ENCODE measurements around the gene IP6K2. TPM values are rescaled to one million over a fixed set of nuclear protein-coding genes. Genes with fewer than 3 reads are reported as not detected.

The IP6K2 gene
- total and polyA plus RNA-seq, 2 of the 13 experiments (the other 11 are each of a cell fraction or from before 2014, with no cell fraction given), result 85.5 to 112 TPM

DNA sequence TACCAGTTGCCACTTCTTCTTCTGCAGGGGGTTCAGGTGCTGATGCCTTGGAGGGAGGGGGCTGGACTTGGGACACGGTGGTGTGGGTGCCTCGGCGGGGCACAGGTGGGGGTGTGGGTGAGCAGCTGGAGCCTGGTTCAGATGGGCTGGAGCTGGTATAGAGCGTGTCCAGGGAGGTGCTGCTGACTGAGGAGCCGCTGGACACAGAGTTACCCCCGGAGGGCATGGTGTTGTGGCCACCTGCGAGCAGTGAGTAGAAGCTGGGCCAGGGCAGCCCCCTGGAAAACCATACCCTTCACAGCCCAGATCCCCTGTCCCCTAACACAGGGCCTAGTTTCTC is 35.5 kb downstream of the IP6K2 start (continued):
- TF ChIP-seq EP300 (IDR thresholded peaks at IDR 0.05; ENCODE audit: low read depth in 2 of 2, low read length in 2 of 2), result no peak
- no peak for TF ChIP-seq EP300 (CRISPR knock-in tag; IDR thresholded peaks at IDR 0.05; ENCODE audit: borderline replicate concordance)
- TF ChIP-seq YY1 (IDR thresholded peaks at IDR 0.05; ENCODE audit: insufficient read depth, insufficient replicate concordance, low read depth, low read length), result no peak
- no peak for TF ChIP-seq ZNF550 (CRISPR knock-in tag; IDR thresholded peaks at IDR 0.05; ENCODE audit: borderline replicate concordance)
- TF ChIP-seq MED13 (CRISPR knock-in tag; IDR thresholded peaks at IDR 0.05), result no peak
- TF ChIP-seq, protein P1, sequence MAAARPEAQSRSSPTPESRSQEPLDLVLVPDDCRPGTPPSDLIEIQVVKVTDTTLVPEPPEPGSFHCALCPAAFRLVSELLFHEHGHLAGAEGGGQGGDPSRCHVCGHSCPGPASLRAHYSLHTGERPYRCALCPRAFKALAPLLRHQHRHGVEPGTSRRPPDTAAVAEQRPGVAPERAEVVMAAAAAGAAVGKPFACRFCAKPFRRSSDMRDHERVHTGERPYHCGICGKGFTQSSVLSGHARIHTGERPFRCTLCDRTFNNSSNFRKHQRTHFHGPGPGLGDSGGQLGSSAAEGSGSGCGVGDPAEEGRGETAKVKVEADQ (CRISPR knock-in tag; IDR thresholded peaks at IDR 0.05; ENCODE audit: borderline replicate concordance), result no peak

DNA sequence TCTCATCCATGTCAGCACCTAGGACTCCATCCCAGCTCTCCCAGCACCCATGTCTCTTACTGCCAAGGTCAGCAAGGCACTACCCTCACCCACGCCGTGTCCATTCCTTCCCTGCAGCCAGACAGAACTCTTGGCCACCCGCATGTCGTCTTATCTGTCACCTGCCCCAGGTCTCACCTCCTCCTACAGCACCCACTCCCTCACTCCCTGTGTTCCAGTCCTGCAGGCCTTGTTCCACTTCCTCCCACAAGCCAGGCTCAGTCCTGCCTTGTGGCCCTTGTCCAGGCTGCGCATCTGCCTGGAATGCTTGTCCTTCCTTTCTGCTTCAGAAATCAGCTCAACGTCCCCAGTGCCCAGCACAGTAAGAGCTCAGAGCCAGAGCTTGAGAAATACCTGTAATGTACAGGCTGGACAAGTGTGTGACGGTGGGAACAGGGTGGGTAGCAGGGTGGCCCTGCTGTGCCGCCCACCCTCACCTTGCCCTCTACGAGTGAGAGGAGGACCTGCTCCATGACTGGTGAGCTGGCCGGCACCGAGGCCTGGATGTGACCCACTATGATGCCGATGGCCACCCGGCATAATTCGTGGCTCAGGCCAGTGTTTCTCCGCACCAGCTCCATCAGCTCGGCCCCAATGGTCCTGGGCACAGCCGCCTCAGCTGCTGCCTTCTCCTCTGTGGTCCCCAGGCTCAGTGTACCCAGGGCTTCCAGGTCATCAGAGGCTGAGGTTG is 36.0 kb downstream of the IP6K2 start:
- no peak for FAIRE-seq
- H3K36me3 ChIP-seq (replicated peaks in 1 of 2; ENCODE audit: control insufficient read depth in 1 of 2, insufficient read depth in 2 of 2, low read length in 2 of 2), result peaks cover 39 to 63% of the 10 kb centered on the region in 2 experiments
- intact Hi-C loops (cut with micrococcal nuclease; ENCODE audit: unreplicated experiment) (no loop called here), in situ Hi-C loops (cut with HindIII; ENCODE audit: extremely low pct_ligation_motif_present, low pct_unique_long_range_greater_than_20kb) (no loop called here)
- H4K20me1 ChIP-seq (ENCODE audit: insufficient read depth, low read length), result 0 out of 2 replicates have a peak, but pooled peaks cover 4% of the 10 kb centered on the region
- TF ChIP-seq TAF15 (IDR thresholded peaks at IDR 0.05; ENCODE audit: low read depth, low read length, poor library complexity, severe bottlenecking) (no peak), SNAPC2 (CRISPR knock-in tag; IDR thresholded peaks at IDR 0.05) (no peak), PPARG (CRISPR knock-in tag; conservative IDR thresholded peaks at IDR 0.05) (no peak), ZNF430 (CRISPR knock-in tag; IDR thresholded peaks at IDR 0.05) (no peak), NFE2L1 (CRISPR knock-in tag; IDR thresholded peaks at IDR 0.05; ENCODE audit: borderline replicate concordance) (no peak), RXRB (CRISPR knock-in tag; IDR thresholded peaks at IDR 0.05; ENCODE audit: borderline replicate concordance) (no peak)
- TF ChIP-seq, protein P2, sequence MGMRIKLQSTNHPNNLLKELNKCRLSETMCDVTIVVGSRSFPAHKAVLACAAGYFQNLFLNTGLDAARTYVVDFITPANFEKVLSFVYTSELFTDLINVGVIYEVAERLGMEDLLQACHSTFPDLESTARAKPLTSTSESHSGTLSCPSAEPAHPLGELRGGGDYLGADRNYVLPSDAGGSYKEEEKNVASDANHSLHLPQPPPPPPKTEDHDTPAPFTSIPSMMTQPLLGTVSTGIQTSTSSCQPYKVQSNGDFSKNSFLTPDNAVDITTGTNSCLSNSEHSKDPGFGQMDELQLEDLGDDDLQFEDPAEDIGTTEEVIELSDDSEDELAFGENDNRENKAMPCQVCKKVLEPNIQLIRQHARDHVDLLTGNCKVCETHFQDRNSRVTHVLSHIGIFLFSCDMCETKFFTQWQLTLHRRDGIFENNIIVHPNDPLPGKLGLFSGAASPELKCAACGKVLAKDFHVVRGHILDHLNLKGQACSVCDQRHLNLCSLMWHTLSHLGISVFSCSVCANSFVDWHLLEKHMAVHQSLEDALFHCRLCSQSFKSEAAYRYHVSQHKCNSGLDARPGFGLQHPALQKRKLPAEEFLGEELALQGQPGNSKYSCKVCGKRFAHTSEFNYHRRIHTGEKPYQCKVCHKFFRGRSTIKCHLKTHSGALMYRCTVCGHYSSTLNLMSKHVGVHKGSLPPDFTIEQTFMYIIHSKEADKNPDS (CRISPR knock-in tag; IDR thresholded peaks at IDR 0.05), result no peak
- TF ChIP-seq, protein P3, sequence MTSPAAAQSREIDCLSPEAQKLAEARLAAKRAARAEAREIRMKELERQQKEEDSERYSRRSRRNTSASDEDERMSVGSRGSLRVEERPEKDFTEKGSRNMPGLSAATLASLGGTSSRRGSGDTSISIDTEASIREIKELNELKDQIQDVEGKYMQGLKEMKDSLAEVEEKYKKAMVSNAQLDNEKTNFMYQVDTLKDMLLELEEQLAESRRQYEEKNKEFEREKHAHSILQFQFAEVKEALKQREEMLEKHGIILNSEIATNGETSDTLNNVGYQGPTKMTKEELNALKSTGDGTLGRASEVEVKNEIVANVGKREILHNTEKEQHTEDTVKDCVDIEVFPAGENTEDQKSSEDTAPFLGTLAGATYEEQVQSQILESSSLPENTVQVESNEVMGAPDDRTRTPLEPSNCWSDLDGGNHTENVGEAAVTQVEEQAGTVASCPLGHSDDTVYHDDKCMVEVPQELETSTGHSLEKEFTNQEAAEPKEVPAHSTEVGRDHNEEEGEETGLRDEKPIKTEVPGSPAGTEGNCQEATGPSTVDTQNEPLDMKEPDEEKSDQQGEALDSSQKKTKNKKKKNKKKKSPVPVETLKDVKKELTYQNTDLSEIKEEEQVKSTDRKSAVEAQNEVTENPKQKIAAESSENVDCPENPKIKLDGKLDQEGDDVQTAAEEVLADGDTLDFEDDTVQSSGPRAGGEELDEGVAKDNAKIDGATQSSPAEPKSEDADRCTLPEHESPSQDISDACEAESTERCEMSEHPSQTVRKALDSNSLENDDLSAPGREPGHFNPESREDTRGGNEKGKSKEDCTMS (CRISPR knock-in tag; conservative IDR thresholded peaks at IDR 0.05), result no peak
- no peaks in the 10 kb centered on the region for H3K9me3 ChIP-seq (ENCODE audit: low read length)
- ChIA-PET CTCF (ENCODE audit: low intra/inter-chr PET ratio, low total read pairs) (no interaction called here), POLR2A (interaction anchor here (0.9 kb wide), 1 partner anchor 17 kb away, joined by 3 read pairs; no protein-coding TSS in a partner anchor)
- H3K4me3 ChIP-seq (replicated peaks in 1 of 3; ENCODE audit: insufficient read depth in 1 of 3, low read depth in 2 of 3, low read length in 3 of 3), result no peak overlapping the region
- H2AFZ ChIP-seq (ENCODE audit: low read length), result no peak overlapping the region
- H3K4me1 ChIP-seq (ENCODE audit: insufficient read depth, low read length), result peaks cover 20% of the 10 kb centered on the region
- H3K9ac ChIP-seq (ENCODE audit: insufficient read depth, low read depth, low read length), result no peak overlapping the region
- peaks cover 25% of the 10 kb centered on the region for H3K79me2 ChIP-seq (ENCODE audit: insufficient read depth, low read length)
- H3K27me3 ChIP-seq (ENCODE audit: control insufficient read depth in 1 of 2, insufficient read depth in 2 of 2, low read length in 2 of 2), result no peaks in the 10 kb centered on the region; a peak in 1 of 5 replicates
- BruUV-seq (replicated peaks), result no TSS peak
- WGBS (ENCODE audit: low lambda C conversion rate), result 98% methylated on average over 9 of the region's 17 CpGs
- no peak overlapping the region for H3K4me2 ChIP-seq (ENCODE audit: low read depth, low read length)
- no peak for DNase-seq (ENCODE audit: low spot score)
- ATAC-seq, result no peak
- no peak overlapping the region for H3K27ac ChIP-seq (ENCODE audit: extremely low read length, insufficient read depth, low read length)

All from HepG2 (cell line).